ENCODE measurements around the gene PAGR1. TPM values are rescaled to one million over a fixed set of nuclear protein-coding genes. Genes with fewer than 3 reads are reported as not detected.
A peak's percentile ranks its signal among the peaks of the same experiment; 100 is the strongest.

PAGR1 gene
- total and polyA plus RNA-seq, 2 of the 13 experiments (the other 11 are each of a cell fraction or from before 2014, with no cell fraction given), result 9.8 to 66.4 TPM

DNA sequence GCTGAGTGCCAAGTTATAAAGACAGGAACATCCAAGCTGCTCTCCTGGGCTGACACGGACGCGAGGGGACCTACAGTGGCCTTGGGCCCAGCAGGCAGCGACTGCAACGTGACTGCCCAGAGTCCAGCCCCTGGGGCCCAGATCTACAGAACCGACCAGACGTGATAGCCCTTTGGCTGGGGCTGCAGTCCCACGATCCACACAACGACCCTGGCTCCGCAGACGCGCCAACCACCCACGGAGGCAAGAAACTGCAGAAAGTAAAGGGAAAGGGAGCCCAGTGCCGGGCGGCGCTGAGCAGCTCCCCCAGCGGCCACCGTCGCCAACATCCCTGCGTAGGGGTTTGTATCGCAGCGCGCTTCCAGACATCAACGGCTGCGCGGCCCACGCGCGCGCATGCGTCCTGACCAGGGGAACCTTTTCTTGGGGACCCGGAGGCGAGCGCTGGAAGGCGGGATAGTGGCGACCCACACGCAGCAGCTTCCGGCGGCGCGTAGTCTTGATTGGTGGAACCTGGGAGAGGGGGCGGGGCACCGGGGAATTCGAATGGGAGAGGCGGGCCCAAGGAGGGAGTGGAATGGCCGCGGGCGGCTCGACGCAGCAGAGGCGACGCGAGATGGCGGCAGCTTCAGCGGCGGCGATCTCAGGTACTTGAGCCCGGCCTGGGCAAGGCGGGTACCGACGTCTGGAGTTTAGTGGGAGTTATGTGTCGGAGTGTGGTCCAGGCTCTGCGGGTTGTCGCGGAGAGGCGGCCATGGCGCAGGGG is 25.6 kb upstream of the PAGR1 start, which contains the start of gene KIF22 (continued):
- TF ChIP-seq REL (CRISPR knock-in tag; conservative IDR thresholded peaks at IDR 0.05) (peak; percentile 90), ZNF121 (CRISPR knock-in tag; IDR thresholded peaks at IDR 0.05) (peak; percentile 67; the same call in 1 of the 2 replicates), MAFG (CRISPR knock-in tag; IDR thresholded peaks at IDR 0.05) (no peak), YEATS4 (CRISPR knock-in tag; IDR thresholded peaks at IDR 0.05; ENCODE audit: borderline replicate concordance) (peak; percentile 85), PRMT3 (CRISPR knock-in tag; IDR thresholded peaks at IDR 0.05; ENCODE audit: borderline replicate concordance, low read depth) (peak; percentile 75; the same call in 1 of the 2 replicates), JUN (CRISPR knock-in tag; IDR thresholded peaks at IDR 0.05) (no peak), ZNF205 (CRISPR knock-in tag; IDR thresholded peaks at IDR 0.05) (peak; percentile 90), ZNF136 (CRISPR knock-in tag; IDR thresholded peaks at IDR 0.05; ENCODE audit: low read depth) (peak; percentile 76; the same call in 1 of the 2 replicates), ZFP82 (CRISPR knock-in tag; IDR thresholded peaks at IDR 0.05; ENCODE audit: borderline replicate concordance) (no peak), TBX2 (CRISPR knock-in tag; IDR thresholded peaks at IDR 0.05; ENCODE audit: borderline replicate concordance) (peak; percentile 93), ZNF570 (CRISPR knock-in tag; IDR thresholded peaks at IDR 0.05; ENCODE audit: borderline replicate concordance) (no peak), GABPB1 (CRISPR knock-in tag; IDR thresholded peaks at IDR 0.05) (peak; percentile 99), HNF4G (IDR thresholded peaks at IDR 0.05; ENCODE audit: borderline replicate concordance, low read depth, low read length) (no peak), HNF4G (CRISPR knock-in tag; IDR thresholded peaks at IDR 0.05; ENCODE audit: borderline replicate concordance, low read depth) (0 out of 2 replicates have a peak, but pooled peaks have one; percentile 26)
- TF ChIP-seq, protein P1, sequence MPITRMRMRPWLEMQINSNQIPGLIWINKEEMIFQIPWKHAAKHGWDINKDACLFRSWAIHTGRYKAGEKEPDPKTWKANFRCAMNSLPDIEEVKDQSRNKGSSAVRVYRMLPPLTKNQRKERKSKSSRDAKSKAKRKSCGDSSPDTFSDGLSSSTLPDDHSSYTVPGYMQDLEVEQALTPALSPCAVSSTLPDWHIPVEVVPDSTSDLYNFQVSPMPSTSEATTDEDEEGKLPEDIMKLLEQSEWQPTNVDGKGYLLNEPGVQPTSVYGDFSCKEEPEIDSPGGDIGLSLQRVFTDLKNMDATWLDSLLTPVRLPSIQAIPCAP (CRISPR knock-in tag; IDR thresholded peaks at IDR 0.05; ENCODE audit: low read depth), result no peak
- TF ChIP-seq, protein P2, sequence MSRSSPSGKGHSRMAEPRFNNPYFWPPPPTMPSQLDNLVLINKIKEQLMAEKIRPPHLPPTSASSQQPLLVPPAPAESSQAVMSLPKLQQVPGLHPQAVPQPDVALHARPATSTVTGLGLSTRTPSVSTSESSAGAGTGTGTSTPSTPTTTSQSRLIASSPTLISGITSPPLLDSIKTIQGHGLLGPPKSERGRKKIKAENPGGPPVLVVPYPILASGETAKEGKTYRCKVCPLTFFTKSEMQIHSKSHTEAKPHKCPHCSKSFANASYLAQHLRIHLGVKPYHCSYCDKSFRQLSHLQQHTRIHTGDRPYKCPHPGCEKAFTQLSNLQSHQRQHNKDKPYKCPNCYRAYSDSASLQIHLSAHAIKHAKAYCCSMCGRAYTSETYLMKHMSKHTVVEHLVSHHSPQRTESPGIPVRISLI (CRISPR knock-in tag; IDR thresholded peaks at IDR 0.05; ENCODE audit: borderline replicate concordance), result peak; percentile 62
- TF ChIP-seq, protein P3, sequence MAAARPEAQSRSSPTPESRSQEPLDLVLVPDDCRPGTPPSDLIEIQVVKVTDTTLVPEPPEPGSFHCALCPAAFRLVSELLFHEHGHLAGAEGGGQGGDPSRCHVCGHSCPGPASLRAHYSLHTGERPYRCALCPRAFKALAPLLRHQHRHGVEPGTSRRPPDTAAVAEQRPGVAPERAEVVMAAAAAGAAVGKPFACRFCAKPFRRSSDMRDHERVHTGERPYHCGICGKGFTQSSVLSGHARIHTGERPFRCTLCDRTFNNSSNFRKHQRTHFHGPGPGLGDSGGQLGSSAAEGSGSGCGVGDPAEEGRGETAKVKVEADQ (CRISPR knock-in tag; IDR thresholded peaks at IDR 0.05; ENCODE audit: borderline replicate concordance), result 0 out of 2 replicates have a peak, but pooled peaks have one; percentile 13
- TF ChIP-seq, protein P4, sequence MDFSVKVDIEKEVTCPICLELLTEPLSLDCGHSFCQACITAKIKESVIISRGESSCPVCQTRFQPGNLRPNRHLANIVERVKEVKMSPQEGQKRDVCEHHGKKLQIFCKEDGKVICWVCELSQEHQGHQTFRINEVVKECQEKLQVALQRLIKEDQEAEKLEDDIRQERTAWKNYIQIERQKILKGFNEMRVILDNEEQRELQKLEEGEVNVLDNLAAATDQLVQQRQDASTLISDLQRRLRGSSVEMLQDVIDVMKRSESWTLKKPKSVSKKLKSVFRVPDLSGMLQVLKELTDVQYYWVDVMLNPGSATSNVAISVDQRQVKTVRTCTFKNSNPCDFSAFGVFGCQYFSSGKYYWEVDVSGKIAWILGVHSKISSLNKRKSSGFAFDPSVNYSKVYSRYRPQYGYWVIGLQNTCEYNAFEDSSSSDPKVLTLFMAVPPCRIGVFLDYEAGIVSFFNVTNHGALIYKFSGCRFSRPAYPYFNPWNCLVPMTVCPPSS (IDR thresholded peaks at IDR 0.05), result no peak
- TF ChIP-seq, protein P5, sequence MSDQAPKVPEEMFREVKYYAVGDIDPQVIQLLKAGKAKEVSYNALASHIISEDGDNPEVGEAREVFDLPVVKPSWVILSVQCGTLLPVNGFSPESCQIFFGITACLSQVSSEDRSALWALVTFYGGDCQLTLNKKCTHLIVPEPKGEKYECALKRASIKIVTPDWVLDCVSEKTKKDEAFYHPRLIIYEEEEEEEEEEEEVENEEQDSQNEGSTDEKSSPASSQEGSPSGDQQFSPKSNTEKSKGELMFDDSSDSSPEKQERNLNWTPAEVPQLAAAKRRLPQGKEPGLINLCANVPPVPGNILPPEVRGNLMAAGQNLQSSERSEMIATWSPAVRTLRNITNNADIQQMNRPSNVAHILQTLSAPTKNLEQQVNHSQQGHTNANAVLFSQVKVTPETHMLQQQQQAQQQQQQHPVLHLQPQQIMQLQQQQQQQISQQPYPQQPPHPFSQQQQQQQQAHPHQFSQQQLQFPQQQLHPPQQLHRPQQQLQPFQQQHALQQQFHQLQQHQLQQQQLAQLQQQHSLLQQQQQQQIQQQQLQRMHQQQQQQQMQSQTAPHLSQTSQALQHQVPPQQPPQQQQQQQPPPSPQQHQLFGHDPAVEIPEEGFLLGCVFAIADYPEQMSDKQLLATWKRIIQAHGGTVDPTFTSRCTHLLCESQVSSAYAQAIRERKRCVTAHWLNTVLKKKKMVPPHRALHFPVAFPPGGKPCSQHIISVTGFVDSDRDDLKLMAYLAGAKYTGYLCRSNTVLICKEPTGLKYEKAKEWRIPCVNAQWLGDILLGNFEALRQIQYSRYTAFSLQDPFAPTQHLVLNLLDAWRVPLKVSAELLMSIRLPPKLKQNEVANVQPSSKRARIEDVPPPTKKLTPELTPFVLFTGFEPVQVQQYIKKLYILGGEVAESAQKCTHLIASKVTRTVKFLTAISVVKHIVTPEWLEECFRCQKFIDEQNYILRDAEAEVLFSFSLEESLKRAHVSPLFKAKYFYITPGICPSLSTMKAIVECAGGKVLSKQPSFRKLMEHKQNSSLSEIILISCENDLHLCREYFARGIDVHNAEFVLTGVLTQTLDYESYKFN (CRISPR knock-in tag; conservative IDR thresholded peaks at IDR 0.05), result peak; percentile 58

Measured in HepG2 (cell line).